NCI-H2196 treated with DMSO at 0.1 percent for 48 hours (cell line): ENCODE measurements around the gene CACNB2.

ENCODE experiments used
- DNase-seq: peaks from one replicate; lab custom pipeline; 2025; ENCODE audit not compliant: unreplicated experiment; lab: John Stamatoyannopoulos, UW

Gene CACNB2

GRCh38 chr10:18381679-18382078 is 241.5 kb downstream of the CACNB2 start:
- DNase-seq: no peak

GRCh38 chr10:18397906-18398305 is 257.7 kb downstream of the CACNB2 start:
- no peak for DNase-seq

GRCh38 chr10:18399158-18399557 is 258.9 kb downstream of the CACNB2 start:
- no peak for DNase-seq

- DNase-seq: no peak
These were observed 260.1 kb downstream of the CACNB2 start for GRCh38 chr10:18400201-18400905.

- DNase-seq: no peak
These were observed 260.7 kb downstream of the CACNB2 start for GRCh38 chr10:18400906-18401245.

GRCh38 chr10:18401416-18402195 is 261.4 kb downstream of the CACNB2 start:
- DNase-seq: no peak

- no peak for DNase-seq
These were observed 262.6 kb downstream of the CACNB2 start for GRCh38 chr10:18402853-18403252.

GRCh38 chr10:18404530-18404929 is 264.3 kb downstream of the CACNB2 start:
- no peak for DNase-seq

GRCh38 chr10:18406136-18406535 is 265.9 kb downstream of the CACNB2 start:
- DNase-seq: no peak

- DNase-seq: no peak
These were observed 269.6 kb downstream of the CACNB2 start for GRCh38 chr10:18409599-18410397.

GRCh38 chr10:18414061-18414460 is 273.8 kb downstream of the CACNB2 start:
- DNase-seq: no peak

- no peak for DNase-seq
These were observed 277.8 kb downstream of the CACNB2 start for GRCh38 chr10:18417950-18418527.

GRCh38 chr10:18418541-18419215 is 278.5 kb downstream of the CACNB2 start:
- DNase-seq: no peak

GRCh38 chr10:18419945-18420344 is 279.7 kb downstream of the CACNB2 start:
- DNase-seq: no peak

GRCh38 chr10:18421726-18422293 is 281.6 kb downstream of the CACNB2 start:
- DNase-seq: no peak

GRCh38 chr10:18423058-18423637 is 282.9 kb downstream of the CACNB2 start:
- no peak for DNase-seq

- DNase-seq: no peak
These were observed 284.0 kb downstream of the CACNB2 start for GRCh38 chr10:18424200-18424599.

GRCh38 chr10:18429335-18429734 is 289.1 kb downstream of the CACNB2 start:
- DNase-seq: no peak

- DNase-seq: no peak
These were observed 296.7 kb downstream of the CACNB2 start for GRCh38 chr10:18436902-18437301.

GRCh38 chr10:18437486-18437885 is 297.3 kb downstream of the CACNB2 start:
- no peak for DNase-seq
